Osteoblast (primary cell): ENCODE results near the gene ILK. TPM values are rescaled to one million over a fixed set of nuclear protein-coding genes. Genes with fewer than 3 reads are reported as not detected.

Experiments
- DNase-seq: peaks from one replicate; pipeline ENCODE4 v3.0.0; 2011; ENCODE audit warnings: low spot score, mixed read lengths; ENCODE audit not compliant: insufficient read length; ENCODE audit errors: missing footprints
- H2AFZ ChIP-seq: 2 replicates; pipeline ENCODE4 v1.6.0; 2011; ENCODE audit warnings: mild to moderate bottlenecking, low read length
- H3K27ac ChIP-seq: 2 replicates; pipeline ENCODE4 v1.5.1; 2011; ENCODE audit warnings: mild to moderate bottlenecking, low read depth, low read length, moderate library complexity
- H3K27me3 ChIP-seq: 2 replicates; pipeline ENCODE4 v1.6.0; 2012; ENCODE audit warnings: mild to moderate bottlenecking, control low read depth, inconsistent platforms, low read length, moderate library complexity; ENCODE audit not compliant: insufficient read depth
- H3K36me3 ChIP-seq: 2 replicates; pipeline ENCODE4 v1.5.1; 2011; ENCODE audit warnings: mild to moderate bottlenecking, low read length, control low read depth, moderate library complexity; ENCODE audit not compliant: insufficient read depth
- H3K4me1 ChIP-seq: 2 replicates; pipeline ENCODE4 v1.5.1; 2011; ENCODE audit warnings: mild to moderate bottlenecking, low read length, control low read depth, moderate library complexity; ENCODE audit not compliant: insufficient read depth
- H3K4me2 ChIP-seq: 2 replicates; pipeline ENCODE4 v1.6.0; 2011; ENCODE audit warnings: mild to moderate bottlenecking, low read length; ENCODE audit not compliant: insufficient read depth
- H3K4me3 ChIP-seq: fragments of 200-600 bp; sonication (generic); 3 replicates; pipeline ENCODE4 v1.5.1; 2012; ENCODE audit warnings: mild to moderate bottlenecking, low read length, inconsistent platforms; ENCODE audit not compliant: insufficient read depth
- H3K79me2 ChIP-seq: 2 replicates; pipeline ENCODE4 v1.6.0; 2012; ENCODE audit warnings: mild to moderate bottlenecking, low read length, control low read depth, inconsistent platforms; ENCODE audit not compliant: insufficient read depth
- H3K9me3 ChIP-seq: 2 replicates; pipeline ENCODE4 v1.5.1; 2011; ENCODE audit warnings: low read depth, low read length, control low read depth
- H4K20me1 ChIP-seq: 2 replicates; pipeline ENCODE4 v1.6.0; 2012; ENCODE audit warnings: mild to moderate bottlenecking, low read length, control low read depth; ENCODE audit not compliant: insufficient read depth
- CTCF ChIP-seq: IDR thresholded peaks from 2 replicates; pipeline ENCODE4 v1.5.1; 2011; ENCODE audit warnings: mild to moderate bottlenecking, low read depth, low read length, moderate library complexity; ENCODE audit errors: extremely low read depth
- total RNA-seq: library from RNA; depleted of rRNA; stranded (reverse); fragments of >200 nt; gene quantifications from 2 replicates; pipeline ENCODE4 v1.2.3, GENCODE V29; 2012

The ILK gene
- total RNA-seq, 1 donor = 176 TPM

- Histone ChIP-seq H2AFZ (no peak overlapping the region), H3K27ac (no peak overlapping the region), H4K20me1 (peaks cover 12% of the 10 kb centered on the region), H3K9me3 (no peaks in the 10 kb centered on the region), H3K36me3 (peaks cover 46% of the 10 kb centered on the region), H3K4me2 (no peak overlapping the region), H3K4me3 (no peak overlapping the region), H3K79me2 (peaks cover 47% of the 10 kb centered on the region), H3K27me3 (no peaks in the 10 kb centered on the region), H3K4me1 (peaks cover 44% of the 10 kb centered on the region)
- no peak for TF ChIP-seq CTCF
- no peak for DNase-seq
Measured at GRCh38 chr11:6614446-6614845, 10.9 kb downstream of the ILK start.

DNA sequence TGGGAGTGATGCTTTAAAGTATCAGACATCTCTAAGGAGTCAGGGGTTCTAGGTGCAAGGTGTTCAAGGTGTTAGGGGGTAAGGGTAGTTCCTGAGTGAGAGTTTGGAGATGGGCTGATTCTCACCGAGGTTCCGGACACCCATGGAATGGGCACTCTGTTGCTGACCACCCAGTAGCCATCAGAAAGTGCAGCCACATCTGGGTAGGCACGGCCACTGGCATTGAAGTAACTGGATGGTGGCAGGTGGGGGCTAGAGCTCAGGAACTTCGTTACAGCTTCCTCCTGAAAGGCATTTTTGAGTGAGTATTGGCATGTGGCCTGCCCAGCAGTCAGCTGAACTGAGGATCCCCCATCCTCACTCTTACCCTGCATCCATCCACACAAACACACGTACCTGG lies 11.5 kb downstream of the ILK start:
- Histone ChIP-seq H3K27me3 (no peaks in the 10 kb centered on the region), H4K20me1 (peaks cover 12% of the 10 kb centered on the region), H3K79me2 (peaks cover 41% of the 10 kb centered on the region), H3K4me1 (peaks cover 42% of the 10 kb centered on the region), H3K4me3 (no peak overlapping the region), H3K9me3 (no peaks in the 10 kb centered on the region), H2AFZ (no peak overlapping the region), H3K27ac (no peak overlapping the region), H3K4me2 (no peak overlapping the region), H3K36me3 (peaks cover 40% of the 10 kb centered on the region)
- TF ChIP-seq CTCF = no peak
- no peak for DNase-seq

- no peak overlapping the region for H2AFZ ChIP-seq
- no peaks in the 10 kb centered on the region for H3K9me3 ChIP-seq
- H3K27me3 ChIP-seq = no peaks in the 10 kb centered on the region
- H3K4me2 ChIP-seq = no peak overlapping the region
- peaks cover 30% of the 10 kb centered on the region for H3K36me3 ChIP-seq
- TF ChIP-seq CTCF = no peak
- H4K20me1 ChIP-seq = peaks cover 3% of the 10 kb centered on the region
- DNase-seq = peak; percentile 87
- peaks cover 31% of the 10 kb centered on the region for H3K79me2 ChIP-seq
- H3K27ac ChIP-seq = peak overlapping the region; percentile 19
- H3K4me1 ChIP-seq = peaks cover 38% of the 10 kb centered on the region
- H3K4me3 ChIP-seq = no peak overlapping the region
Measured at GRCh38 chr11:6615882-6616585, 12.5 kb downstream of the ILK start.

- no peaks in the 10 kb centered on the region for H3K27me3 ChIP-seq
- no peak overlapping the region for H3K4me2 ChIP-seq
- no peaks in the 10 kb centered on the region for H4K20me1 ChIP-seq
- H3K4me3 ChIP-seq = no peak overlapping the region
- peak overlapping the region; percentile 19 for H3K27ac ChIP-seq
- no peaks in the 10 kb centered on the region for H3K9me3 ChIP-seq
- DNase-seq = no peak
- peaks cover 24% of the 10 kb centered on the region for H3K79me2 ChIP-seq
- peaks cover 35% of the 10 kb centered on the region for H3K4me1 ChIP-seq
- H3K36me3 ChIP-seq = peaks cover 26% of the 10 kb centered on the region
- H2AFZ ChIP-seq = no peak overlapping the region
- no peak for TF ChIP-seq CTCF
Measured at GRCh38 chr11:6616596-6617250, 13.1 kb downstream of the ILK start.
